Activated CD8-positive, alpha-beta T cell treated with anti-CD3 and anti-CD28 coated beads for 36 hours (primary cell): ENCODE measurements around the gene PAQR7. TPM values are rescaled to one million over a fixed set of nuclear protein-coding genes. Genes with fewer than 3 reads are reported as not detected.

Experiments used
- ATAC-seq: fragments of 200-7000 bp; cut with Tn5 transposase; one replicate; pipeline ENCODE4 v1.10.0; 2021; ENCODE audit warnings: mild to moderate bottlenecking, moderate library complexity
- CTCF ChIA-PET: fragments of 350-600 bp; sonication (Branson Sonifier 250); formaldehyde crosslinking; loops from one replicate; lab custom pipeline; 2021; ENCODE audit warnings: antibody characterized with exemption; lab: Charles Lee
- POLR2A ChIA-PET: fragments of 350-600 bp; sonication (Branson Sonifier 250); formaldehyde crosslinking; loops from one replicate; lab custom pipeline; 2021; ENCODE audit warnings: antibody characterized with exemption; lab: Charles Lee
- DNase-seq: peaks from one replicate; pipeline ENCODE4 v3.0.0-alpha.2; 2020
- H3K27ac Mint-ChIP-seq: one replicate; pipeline ENCODE4 v1.8.0; 2021; ENCODE audit warnings: mild to moderate bottlenecking, mixed read lengths
- H3K27me3 Mint-ChIP-seq: one replicate; pipeline ENCODE4 v1.8.0; 2021; ENCODE audit warnings: mixed read lengths
- H3K36me3 Mint-ChIP-seq: one replicate; pipeline ENCODE4 v1.8.0; 2021; ENCODE audit warnings: low read depth, mixed read lengths
- H3K4me1 Mint-ChIP-seq: one replicate; pipeline ENCODE4 v1.8.0; 2021; ENCODE audit warnings: low read depth, mixed read lengths
- H3K4me3 Mint-ChIP-seq: one replicate; pipeline ENCODE4 v1.8.0; 2021; ENCODE audit warnings: mild to moderate bottlenecking, moderate library complexity, mixed read lengths
- H3K9me3 Mint-ChIP-seq: one replicate; pipeline ENCODE4 v1.8.0; 2021; ENCODE audit warnings: mixed read lengths
- intact Hi-C: fragments of 100-400 bp; cut with micrococcal nuclease; formaldehyde crosslinking; loops from one replicate; pipeline ENCODE4 v1.10.0; 2022
- total RNA-seq, 2 experiments: library from RNA; stranded (reverse); gene quantifications; one replicate each; pipeline ENCODE4 v1.2.3, GENCODE V29; 2021
- TF ChIP-seq, protein P1 (sequence below): fragments of 200-600 bp; IDR thresholded peaks from one replicate; pipeline ENCODE4 v1.8.0; 2022; ENCODE audit warnings: antibody characterized with exemption, mild to moderate bottlenecking

The PAQR7 gene
- total RNA-seq, 2 experiments from 2014 or later = 6.8 to 8.0 TPM

DNA sequence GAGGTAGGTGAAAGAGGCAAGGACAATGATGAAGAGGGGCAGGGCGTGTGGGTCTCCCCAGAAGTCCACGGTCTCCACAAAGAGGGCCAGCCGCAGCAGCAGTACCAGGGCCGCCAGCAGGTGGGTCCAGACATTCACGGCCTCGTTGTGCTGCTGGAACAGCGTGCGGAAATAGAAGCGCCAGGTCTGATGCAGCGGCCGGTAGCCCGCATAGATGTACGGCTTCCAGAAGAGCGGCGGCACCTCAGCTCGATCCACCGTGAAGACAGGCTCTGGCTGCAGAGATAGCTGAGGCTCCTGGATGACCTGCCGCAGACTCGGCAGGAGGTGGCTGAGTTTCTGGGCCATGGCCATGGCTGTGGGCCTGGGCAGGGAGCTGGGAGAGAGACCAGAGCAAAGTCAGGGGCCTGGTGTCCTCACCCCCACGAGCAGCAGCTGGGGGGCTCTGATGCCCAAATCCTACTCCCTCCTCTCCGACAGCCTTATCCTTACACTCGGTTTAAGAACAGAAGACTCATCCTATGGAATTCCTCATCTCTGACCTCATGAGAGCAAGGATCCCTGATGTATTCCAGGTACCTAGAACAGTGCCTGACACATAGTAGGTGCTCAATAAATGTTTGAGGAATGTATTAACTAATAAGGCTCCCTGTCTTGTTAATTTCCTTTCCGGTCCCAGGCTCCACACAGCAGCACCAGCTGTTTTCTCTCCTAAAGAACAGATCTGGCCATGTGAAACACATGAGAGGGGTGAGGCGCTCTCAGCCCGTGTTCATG is 11.8 kb downstream of the PAQR7 start:
- TF ChIP-seq, protein P1, sequence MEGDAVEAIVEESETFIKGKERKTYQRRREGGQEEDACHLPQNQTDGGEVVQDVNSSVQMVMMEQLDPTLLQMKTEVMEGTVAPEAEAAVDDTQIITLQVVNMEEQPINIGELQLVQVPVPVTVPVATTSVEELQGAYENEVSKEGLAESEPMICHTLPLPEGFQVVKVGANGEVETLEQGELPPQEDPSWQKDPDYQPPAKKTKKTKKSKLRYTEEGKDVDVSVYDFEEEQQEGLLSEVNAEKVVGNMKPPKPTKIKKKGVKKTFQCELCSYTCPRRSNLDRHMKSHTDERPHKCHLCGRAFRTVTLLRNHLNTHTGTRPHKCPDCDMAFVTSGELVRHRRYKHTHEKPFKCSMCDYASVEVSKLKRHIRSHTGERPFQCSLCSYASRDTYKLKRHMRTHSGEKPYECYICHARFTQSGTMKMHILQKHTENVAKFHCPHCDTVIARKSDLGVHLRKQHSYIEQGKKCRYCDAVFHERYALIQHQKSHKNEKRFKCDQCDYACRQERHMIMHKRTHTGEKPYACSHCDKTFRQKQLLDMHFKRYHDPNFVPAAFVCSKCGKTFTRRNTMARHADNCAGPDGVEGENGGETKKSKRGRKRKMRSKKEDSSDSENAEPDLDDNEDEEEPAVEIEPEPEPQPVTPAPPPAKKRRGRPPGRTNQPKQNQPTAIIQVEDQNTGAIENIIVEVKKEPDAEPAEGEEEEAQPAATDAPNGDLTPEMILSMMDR = no peak
- H3K27ac Mint-ChIP-seq = no peak overlapping the region
- H3K4me3 Mint-ChIP-seq = no peak overlapping the region
- peaks cover 12% of the 10 kb centered on the region for H3K36me3 Mint-ChIP-seq
- peaks cover 15% of the 10 kb centered on the region for H3K4me1 Mint-ChIP-seq
- ChIA-PET POLR2A (interaction anchor here (1.3 kb wide), 1 partner anchor 32 kb away, joined by 4 read pairs; no protein-coding TSS in a partner anchor), CTCF (interaction anchor here (1.2 kb wide), 1 partner anchor 32 kb away, joined by 3 read pairs; no protein-coding TSS in a partner anchor)
- DNase-seq (no peak), ATAC-seq (no peak)
- no peaks in the 10 kb centered on the region for H3K9me3 Mint-ChIP-seq
- no peaks in the 10 kb centered on the region for H3K27me3 Mint-ChIP-seq
- intact Hi-C loops = no loop called here

DNA sequence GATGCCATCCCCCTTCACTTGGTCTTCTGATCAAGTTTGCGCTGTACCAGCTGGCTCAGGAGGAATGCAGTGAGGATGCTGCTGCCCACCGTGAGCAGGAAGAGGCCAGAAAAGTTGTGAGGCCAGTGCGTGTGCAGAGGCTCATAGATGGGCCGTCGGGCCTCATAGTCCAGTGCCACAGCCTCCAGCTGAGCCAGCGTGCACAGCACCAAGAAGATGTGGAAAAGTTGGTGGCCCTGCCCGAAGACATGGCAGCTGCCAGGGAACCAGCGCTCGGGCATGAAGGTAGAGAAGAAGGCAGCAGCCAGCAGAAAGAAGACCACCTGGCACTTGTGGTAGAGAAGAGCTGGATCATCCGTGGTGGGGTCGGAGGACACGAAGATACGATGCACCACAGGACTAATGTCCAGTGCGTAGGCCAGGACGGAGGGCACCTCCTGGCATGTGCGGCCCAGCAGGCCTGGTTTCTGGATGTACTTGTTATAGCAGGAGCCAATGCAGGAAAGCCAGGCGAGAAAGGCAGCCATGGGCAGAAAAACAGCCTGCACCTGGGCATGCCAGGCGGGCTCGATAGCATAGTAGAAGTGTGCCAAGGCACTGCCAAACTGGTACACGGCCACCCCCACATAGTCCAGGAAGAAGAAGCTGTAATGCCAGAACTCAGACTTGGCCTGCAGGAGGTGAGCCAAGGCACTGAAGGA is 12.6 kb downstream of the PAQR7 start:
- H3K27me3 Mint-ChIP-seq = no peaks in the 10 kb centered on the region
- TF ChIP-seq, protein P1 = no peak
- intact Hi-C loops = no loop called here
- no peaks in the 10 kb centered on the region for H3K9me3 Mint-ChIP-seq
- ATAC-seq (no peak), DNase-seq (no peak)
- peaks cover 12% of the 10 kb centered on the region for H3K36me3 Mint-ChIP-seq
- H3K4me3 Mint-ChIP-seq = no peak overlapping the region
- no peak overlapping the region for H3K27ac Mint-ChIP-seq
- peaks cover 19% of the 10 kb centered on the region for H3K4me1 Mint-ChIP-seq
- ChIA-PET CTCF (interaction anchor here (1.2 kb wide), 1 partner anchor 33 kb away, joined by 3 read pairs; no protein-coding TSS in a partner anchor), POLR2A (interaction anchor here (1.0 kb wide), 1 partner anchor 12 kb away, joined by 3 read pairs; the partner anchor contains the start of gene PAQR7)

DNA sequence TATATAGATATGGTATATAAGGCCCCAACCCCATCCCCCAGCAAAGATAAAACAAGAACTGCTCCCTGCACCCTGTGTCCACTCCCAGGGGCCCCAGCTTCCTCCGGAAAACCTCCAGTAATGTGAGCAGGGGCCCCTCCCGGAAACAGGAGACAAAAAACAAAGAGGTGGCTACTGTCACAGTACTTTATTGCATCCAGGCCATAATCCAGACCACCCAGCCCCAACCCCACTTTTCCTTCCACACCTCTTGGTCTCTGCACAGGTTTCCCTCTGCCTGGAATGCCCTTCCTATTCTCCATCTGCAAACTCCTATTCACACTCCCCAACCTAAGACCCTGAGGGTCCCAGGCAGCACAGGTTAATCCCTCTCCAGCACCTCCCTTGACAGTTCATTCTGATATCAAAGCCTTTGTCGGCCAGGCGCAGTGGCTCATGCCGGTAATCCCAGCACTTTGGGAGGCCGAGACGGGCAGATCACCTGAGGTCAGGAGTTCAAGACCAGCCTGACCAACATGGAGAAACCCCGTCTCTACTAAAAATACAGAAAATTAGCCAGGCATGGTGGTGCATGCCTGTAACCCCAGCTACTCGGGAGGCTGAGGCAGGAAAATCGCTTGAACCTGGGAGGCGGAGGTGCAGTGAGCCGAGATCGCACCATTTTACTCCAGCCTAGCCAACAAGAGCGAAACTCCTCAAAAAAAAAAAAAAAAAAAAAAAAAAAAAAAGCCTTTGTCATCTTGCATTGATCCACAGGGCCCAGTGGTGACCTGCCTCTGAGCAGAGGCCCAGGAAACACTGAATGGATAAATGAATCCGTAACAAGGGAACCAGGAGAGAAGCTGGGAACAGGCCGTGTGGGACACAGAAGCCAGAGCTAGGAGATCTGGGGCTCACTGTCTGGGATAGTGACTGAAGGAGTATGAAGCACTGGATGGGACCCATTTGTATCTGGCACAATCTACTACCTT is 13.9 kb downstream of the PAQR7 start:
- DNase-seq (no peak), ATAC-seq (no peak)
- no peaks in the 10 kb centered on the region for H3K27me3 Mint-ChIP-seq
- peaks cover 19% of the 10 kb centered on the region for H3K4me1 Mint-ChIP-seq
- no peaks in the 10 kb centered on the region for H3K9me3 Mint-ChIP-seq
- CTCF ChIA-PET = no interaction called here
- TF ChIP-seq, protein P1 = no peak
- intact Hi-C loops = no loop called here
- POLR2A ChIA-PET = interaction anchor here (1.0 to 1.3 kb wide), 2 partner anchors 10 to 14 kb away, joined by 3 to 6 read pairs; partner anchors contain the start of gene PAQR7
- no peak overlapping the region for H3K27ac Mint-ChIP-seq
- H3K4me3 Mint-ChIP-seq = peak overlapping the region; percentile 0
- peaks cover 12% of the 10 kb centered on the region for H3K36me3 Mint-ChIP-seq

DNA sequence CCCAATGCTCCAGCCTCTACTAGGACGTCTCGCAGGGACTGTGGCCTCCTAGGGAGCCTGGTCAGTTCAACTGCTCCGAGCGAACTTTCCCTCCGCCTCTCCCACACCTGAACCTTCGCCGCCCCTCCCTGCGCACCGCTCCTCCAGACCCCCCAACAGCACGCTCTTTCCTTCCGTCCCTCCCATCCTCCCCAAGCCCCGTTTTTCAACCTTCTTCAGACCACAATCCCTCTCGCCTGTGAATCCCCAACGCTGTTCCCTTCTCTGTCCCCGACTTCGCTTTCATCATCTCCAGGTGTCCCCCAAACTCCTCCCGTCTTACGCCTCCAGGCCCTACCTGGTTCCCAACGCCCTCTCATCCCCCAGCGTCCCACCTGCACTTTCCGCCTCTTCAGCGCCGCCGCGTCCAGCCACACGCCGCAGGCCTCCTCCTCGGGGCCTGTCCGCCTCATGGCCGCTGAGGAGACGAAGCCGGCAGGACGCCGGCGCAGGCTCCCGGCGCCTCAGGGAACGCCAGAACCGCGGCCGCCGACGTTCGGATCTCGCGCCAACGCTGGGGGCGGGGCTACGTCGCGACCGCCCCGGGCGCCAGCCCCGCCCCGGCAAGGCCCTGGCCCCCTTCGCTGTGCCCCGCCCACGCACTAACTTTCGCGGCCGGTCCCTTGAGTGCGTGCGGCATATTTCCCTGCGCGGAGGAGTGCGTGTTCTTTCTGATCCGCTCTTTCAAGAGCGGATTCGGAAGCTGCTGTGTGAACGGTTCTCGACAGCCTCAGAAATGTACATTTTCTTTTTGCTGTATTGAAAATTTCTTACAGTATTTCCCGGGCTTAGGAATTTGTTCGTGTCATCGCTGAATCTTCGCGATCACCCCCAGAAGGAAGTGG is 16.4 kb downstream of the PAQR7 start, which contains the start of gene AUNIP:
AUNIP (minus strand) TSS at position 552 of the 884 bp plus-strand sequence; CDS start at position 452, 100 bp downstream.
- peak; percentile 95 for DNase-seq
- Mint-ChIP-seq H3K9me3 (no peaks in the 10 kb centered on the region), H3K27me3 (no peaks in the 10 kb centered on the region), H3K4me3 (peak within 1 kb of the TSS; percentile 98), H3K27ac (peak within 1 kb of the TSS; percentile 87), H3K36me3 (peaks cover 12% of the 10 kb centered on the region), H3K4me1 (peaks cover 19% of the 10 kb centered on the region)
- CTCF ChIA-PET = interaction anchor here (0.7 to 1.0 kb wide), 2 partner anchors 36 to 141 kb away, joined by 3 to 4 read pairs; no protein-coding TSS in a partner anchor
- TF ChIP-seq, protein P1 = no peak
- POLR2A ChIA-PET = interaction anchor here (0.9 to 1.0 kb wide), 4 partner anchors 14 to 47 kb away, joined by 3 to 4 read pairs (median 3); partner anchors contain the start of gene STMN1
- intact Hi-C loops = no loop called here
- peak; percentile 98 for ATAC-seq
